Panc1 (cell line): ENCODE measurements around the gene LCE6A. TPM values are rescaled to one million over a fixed set of nuclear protein-coding genes. Genes with fewer than 3 reads are reported as not detected.
A peak's percentile ranks its signal among the peaks of the same experiment; 100 is the strongest.

Source experiments
- ATAC-seq: fragments of 200-7000 bp; cut with Tn5 transposase; 2 replicates; pipeline ENCODE4 v1.9.1; 2020; ENCODE audit warnings: mild to moderate bottlenecking, moderate library complexity
- BruUV-seq: library from RNA; stranded (reverse); fragments of 400-500 nt; replicated peaks from 2 replicates; lab custom pipeline; 2021; lab: Mats Ljungman, UMichigan
- CTCF ChIA-PET: fragments of 300-600 bp; sonication (Branson Sonifier 250); formaldehyde crosslinking; loops from one replicate; lab custom pipeline; 2022; ENCODE audit warnings: antibody characterized with exemption; lab: Charles Lee
- POLR2A ChIA-PET: fragments of 300-600 bp; sonication (Branson Sonifier 250); formaldehyde crosslinking; loops from one replicate; lab custom pipeline; 2022; ENCODE audit warnings: antibody characterized with exemption; lab: Charles Lee
- DNase-seq: peaks from one replicate; pipeline ENCODE4 v3.0.0-alpha.2; 2010; ENCODE audit warnings: low read depth, low spot score
- H3K27ac ChIP-seq: 2 replicates; pipeline ENCODE4 v1.5.1; 2011; ENCODE audit warnings: mild to moderate bottlenecking, low read length, inconsistent platforms
- H3K27me3 ChIP-seq: fragments of 200-500 bp; sonication (Bioruptor generic); 2 replicates; pipeline ENCODE4 v1.6.0; 2014; ENCODE audit warnings: low read length, inconsistent platforms; ENCODE audit not compliant: control insufficient read depth, insufficient read depth
- H3K36me3 ChIP-seq: fragments of 200-500 bp; sonication (Bioruptor generic); 2 replicates; pipeline ENCODE4 v1.5.1; 2014; ENCODE audit warnings: inconsistent platforms, mild to moderate bottlenecking, low read length, moderate library complexity; ENCODE audit not compliant: control insufficient read depth, insufficient read depth
- H3K4me1 ChIP-seq: 2 replicates; pipeline ENCODE4 v1.5.1; 2011; ENCODE audit warnings: inconsistent platforms, mild to moderate bottlenecking, low read length, moderate library complexity; ENCODE audit not compliant: control insufficient read depth, insufficient read depth
- H3K4me3 ChIP-seq, 2 experiments: 2 replicates each; pipeline ENCODE4 v1.5.1; 2011 to 2012; ENCODE audit warnings: low read depth in 2 of 2, low read length in 2 of 2, mild to moderate bottlenecking in 2 of 2, inconsistent platforms in 1 of 2, moderate library complexity in 1 of 2
- H3K9me3 ChIP-seq: fragments of 200-500 bp; sonication (Bioruptor generic); 2 replicates; pipeline ENCODE4 v1.5.1; 2014; ENCODE audit warnings: low read depth, mild to moderate bottlenecking, inconsistent platforms, low read length, moderate library complexity; ENCODE audit not compliant: control insufficient read depth, insufficient read depth
- POLR2AphosphoS5 ChIP-seq: IDR thresholded peaks from 2 replicates; pipeline ENCODE4 v1.6.1; 2012; ENCODE audit warnings: mild to moderate bottlenecking, low read depth, low read length, moderate library complexity
- SIN3A ChIP-seq: IDR thresholded peaks from 2 replicates; pipeline ENCODE4 v1.6.1; 2012; ENCODE audit warnings: low read depth, mild to moderate bottlenecking, low read length, moderate library complexity, borderline replicate concordance; ENCODE audit not compliant: insufficient read depth
- TCF7L2 ChIP-seq: IDR thresholded peaks from 2 replicates; pipeline ENCODE4 v1.6.1; 2011; ENCODE audit warnings: mild to moderate bottlenecking, low read depth, low read length, inconsistent platforms
- in situ Hi-C: cut with HindIII; loops from 2 replicates; pipeline ENCODE4 v1.10.0; 2016; ENCODE audit warnings: low sequenced_read_pairs, low pct_unique_long_range_greater_than_20kb
- intact Hi-C: fragments of 100-400 bp; cut with micrococcal nuclease; formaldehyde crosslinking; loops from one replicate; pipeline ENCODE4 v1.10.0; 2022; ENCODE audit not compliant: unreplicated experiment
- total RNA-seq: library from RNA; stranded (reverse); gene quantifications from one replicate; pipeline ENCODE4 v1.2.1, GENCODE V29; 2021; ENCODE audit not compliant: unreplicated experiment
- TF ChIP-seq, protein P1 (sequence below): fragments of 450-650 bp; IDR thresholded peaks from 2 replicates; pipeline ENCODE4 v1.5.1; 2017; ENCODE audit warnings: mild to moderate bottlenecking
- TF ChIP-seq, protein P2 (sequence below), 2 experiments: IDR thresholded peaks; 2 replicates each; pipeline ENCODE4 v1.6.1; 2011 to 2012; ENCODE audit warnings: low read depth in 2 of 2, control low read depth in 1 of 2, low read length in 1 of 2, mild to moderate bottlenecking in 1 of 2, moderate library complexity in 1 of 2; ENCODE audit not compliant: insufficient read depth in 1 of 2

LCE6A gene
- total RNA-seq, 1 experiment from 2014 or later, result not detected

DNA sequence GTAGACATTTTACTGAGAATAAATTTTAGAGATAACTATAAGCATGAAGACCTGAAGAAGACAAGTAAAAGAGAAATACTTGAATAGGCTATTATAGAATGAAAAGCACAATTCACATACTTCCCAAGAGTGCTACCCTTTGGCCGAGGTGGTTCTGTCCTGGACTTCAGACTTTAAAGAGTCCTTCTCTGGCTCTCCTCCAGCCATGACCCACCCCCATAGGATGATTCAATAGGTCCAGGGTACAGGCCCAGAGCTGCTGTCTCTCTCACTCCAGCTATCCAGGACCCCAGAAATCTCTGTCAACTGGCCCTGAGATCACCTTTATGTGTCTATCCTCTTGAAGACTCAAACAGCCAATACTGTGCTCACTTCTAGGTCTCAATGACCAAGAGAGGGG lies 34.2 kb downstream of the LCE6A start:
- Histone ChIP-seq H3K9me3 (no peaks in the 10 kb centered on the region), H3K4me1 (no peaks in the 10 kb centered on the region), H3K27me3 (no peaks in the 10 kb centered on the region; the same call in 1 of the 2 replicates), H3K27ac (no peak overlapping the region), H3K4me3 (no peak overlapping the region), H3K36me3 (no peaks in the 10 kb centered on the region)
- no TSS peak for BruUV-seq
- in situ Hi-C loops, result no loop called here
- TF ChIP-seq POLR2AphosphoS5, result no peak
- no peak for TF ChIP-seq TCF7L2
- TF ChIP-seq, protein P1, sequence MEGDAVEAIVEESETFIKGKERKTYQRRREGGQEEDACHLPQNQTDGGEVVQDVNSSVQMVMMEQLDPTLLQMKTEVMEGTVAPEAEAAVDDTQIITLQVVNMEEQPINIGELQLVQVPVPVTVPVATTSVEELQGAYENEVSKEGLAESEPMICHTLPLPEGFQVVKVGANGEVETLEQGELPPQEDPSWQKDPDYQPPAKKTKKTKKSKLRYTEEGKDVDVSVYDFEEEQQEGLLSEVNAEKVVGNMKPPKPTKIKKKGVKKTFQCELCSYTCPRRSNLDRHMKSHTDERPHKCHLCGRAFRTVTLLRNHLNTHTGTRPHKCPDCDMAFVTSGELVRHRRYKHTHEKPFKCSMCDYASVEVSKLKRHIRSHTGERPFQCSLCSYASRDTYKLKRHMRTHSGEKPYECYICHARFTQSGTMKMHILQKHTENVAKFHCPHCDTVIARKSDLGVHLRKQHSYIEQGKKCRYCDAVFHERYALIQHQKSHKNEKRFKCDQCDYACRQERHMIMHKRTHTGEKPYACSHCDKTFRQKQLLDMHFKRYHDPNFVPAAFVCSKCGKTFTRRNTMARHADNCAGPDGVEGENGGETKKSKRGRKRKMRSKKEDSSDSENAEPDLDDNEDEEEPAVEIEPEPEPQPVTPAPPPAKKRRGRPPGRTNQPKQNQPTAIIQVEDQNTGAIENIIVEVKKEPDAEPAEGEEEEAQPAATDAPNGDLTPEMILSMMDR, result no peak
- no peak for TF ChIP-seq SIN3A
- ATAC-seq (no peak), DNase-seq (no peak)
- ChIA-PET POLR2A (no interaction called here), CTCF (no interaction called here)
- intact Hi-C loops, result loop anchor here (10.0 kb wide), 1 partner anchor 158 kb away; the partner anchor contains the start of gene SPRR1B

DNA sequence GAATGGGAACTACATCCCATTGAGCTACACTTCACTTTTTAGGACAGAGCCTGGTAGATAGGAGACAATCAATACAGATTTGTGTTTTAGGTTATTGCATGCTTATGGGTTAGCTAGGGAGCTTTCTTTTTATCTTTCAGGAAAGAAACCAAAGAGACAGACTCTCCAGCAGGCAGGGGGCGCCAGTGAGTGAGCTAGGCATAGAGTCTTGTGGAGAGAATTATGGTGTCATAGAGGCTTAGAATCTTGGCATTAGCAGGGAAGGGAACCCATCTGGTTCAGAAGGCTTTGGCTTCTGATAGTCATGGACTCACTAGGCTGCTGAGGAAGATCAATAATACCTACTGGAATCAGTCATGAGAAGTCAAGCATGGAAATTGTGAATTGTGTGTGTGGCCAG lies 35.4 kb downstream of the LCE6A start, which contains the start of gene SMCP:
SMCP (plus strand) TSS at position 281 of the 400 bp plus-strand sequence. CDS start 6,101 bp downstream, outside the sequence.
- Histone ChIP-seq H3K36me3 (no peaks in the 10 kb centered on the region), H3K9me3 (no peaks in the 10 kb centered on the region), H3K4me3 (no peak within 1 kb of the TSS), H3K4me1 (no peaks in the 10 kb centered on the region), H3K27ac (no peak within 1 kb of the TSS), H3K27me3 (no peaks in the 10 kb centered on the region)
- no TSS peak for BruUV-seq
- ATAC-seq (no peak), DNase-seq (no peak)
- TF ChIP-seq, protein P2, sequence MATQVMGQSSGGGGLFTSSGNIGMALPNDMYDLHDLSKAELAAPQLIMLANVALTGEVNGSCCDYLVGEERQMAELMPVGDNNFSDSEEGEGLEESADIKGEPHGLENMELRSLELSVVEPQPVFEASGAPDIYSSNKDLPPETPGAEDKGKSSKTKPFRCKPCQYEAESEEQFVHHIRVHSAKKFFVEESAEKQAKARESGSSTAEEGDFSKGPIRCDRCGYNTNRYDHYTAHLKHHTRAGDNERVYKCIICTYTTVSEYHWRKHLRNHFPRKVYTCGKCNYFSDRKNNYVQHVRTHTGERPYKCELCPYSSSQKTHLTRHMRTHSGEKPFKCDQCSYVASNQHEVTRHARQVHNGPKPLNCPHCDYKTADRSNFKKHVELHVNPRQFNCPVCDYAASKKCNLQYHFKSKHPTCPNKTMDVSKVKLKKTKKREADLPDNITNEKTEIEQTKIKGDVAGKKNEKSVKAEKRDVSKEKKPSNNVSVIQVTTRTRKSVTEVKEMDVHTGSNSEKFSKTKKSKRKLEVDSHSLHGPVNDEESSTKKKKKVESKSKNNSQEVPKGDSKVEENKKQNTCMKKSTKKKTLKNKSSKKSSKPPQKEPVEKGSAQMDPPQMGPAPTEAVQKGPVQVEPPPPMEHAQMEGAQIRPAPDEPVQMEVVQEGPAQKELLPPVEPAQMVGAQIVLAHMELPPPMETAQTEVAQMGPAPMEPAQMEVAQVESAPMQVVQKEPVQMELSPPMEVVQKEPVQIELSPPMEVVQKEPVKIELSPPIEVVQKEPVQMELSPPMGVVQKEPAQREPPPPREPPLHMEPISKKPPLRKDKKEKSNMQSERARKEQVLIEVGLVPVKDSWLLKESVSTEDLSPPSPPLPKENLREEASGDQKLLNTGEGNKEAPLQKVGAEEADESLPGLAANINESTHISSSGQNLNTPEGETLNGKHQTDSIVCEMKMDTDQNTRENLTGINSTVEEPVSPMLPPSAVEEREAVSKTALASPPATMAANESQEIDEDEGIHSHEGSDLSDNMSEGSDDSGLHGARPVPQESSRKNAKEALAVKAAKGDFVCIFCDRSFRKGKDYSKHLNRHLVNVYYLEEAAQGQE (IDR thresholded peaks at IDR 0.05; ENCODE audit: insufficient read depth in 1 of 2, low read depth in 2 of 2, low read length in 1 of 2), result no peak
- TF ChIP-seq SIN3A, result no peak
- TF ChIP-seq, protein P1, result peak; percentile 44; the same call in 1 of the 2 replicates
- no peak for TF ChIP-seq TCF7L2
- CTCF ChIA-PET, result no interaction called here
- POLR2A ChIA-PET, result no interaction called here
- in situ Hi-C loops (no loop called here), intact Hi-C loops (loop anchor here (10.0 kb wide), 1 partner anchor 157 kb away; the partner anchor contains the start of gene SPRR1B)
